NCI-H2107 treated with DMSO at 0.1 percent for 48 hours (cell line): ENCODE data around the gene SOCS7.
A peak's percentile ranks its signal among the peaks of the same experiment; 100 is the strongest.

ENCODE experiments used
- DNase-seq: peaks from one replicate; lab custom pipeline; 2025; ENCODE audit not compliant: unreplicated experiment; lab: John Stamatoyannopoulos, UW

Gene SOCS7

DNA sequence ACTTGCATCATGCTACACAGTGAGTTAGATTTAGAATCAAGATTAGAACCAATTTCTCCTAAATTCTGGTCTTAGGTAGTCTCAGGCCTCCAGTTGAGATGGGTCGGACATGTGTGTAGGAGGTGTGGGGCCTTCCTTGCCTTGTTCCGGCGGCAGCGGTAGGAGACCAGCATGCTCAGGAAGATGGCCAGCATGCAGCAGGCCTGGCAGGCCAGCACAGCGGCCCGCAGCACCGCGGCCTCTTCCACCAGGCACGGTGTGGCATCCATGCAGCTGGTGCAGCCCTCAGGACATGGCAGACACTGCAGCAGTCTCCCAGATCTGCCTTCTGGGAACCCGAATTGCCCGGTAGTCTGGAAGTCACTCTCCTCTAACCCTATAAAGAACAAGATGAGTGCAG is 14.8 kb upstream of the SOCS7 start:
- no peak for DNase-seq

DNA sequence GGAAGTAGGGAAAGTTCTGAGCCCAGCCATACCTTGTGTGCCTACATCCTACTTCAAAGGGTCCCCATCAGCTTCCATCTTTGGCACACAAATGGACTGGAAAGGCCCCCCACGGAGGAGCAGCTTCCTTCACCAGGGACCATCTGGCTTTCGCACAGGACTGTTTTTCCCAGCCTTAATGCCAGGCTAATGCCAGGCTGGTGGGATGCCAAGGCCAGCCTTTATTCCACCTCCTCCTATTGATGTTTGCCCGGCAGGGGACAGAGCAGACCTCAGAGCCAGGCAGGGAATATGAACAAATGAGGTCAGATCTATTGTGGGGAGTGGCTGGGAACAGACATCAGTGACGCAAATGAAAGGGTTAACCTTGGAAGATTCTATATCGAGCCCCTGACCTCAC is 13.6 kb upstream of the SOCS7 start:
- DNase-seq: no peak

DNA sequence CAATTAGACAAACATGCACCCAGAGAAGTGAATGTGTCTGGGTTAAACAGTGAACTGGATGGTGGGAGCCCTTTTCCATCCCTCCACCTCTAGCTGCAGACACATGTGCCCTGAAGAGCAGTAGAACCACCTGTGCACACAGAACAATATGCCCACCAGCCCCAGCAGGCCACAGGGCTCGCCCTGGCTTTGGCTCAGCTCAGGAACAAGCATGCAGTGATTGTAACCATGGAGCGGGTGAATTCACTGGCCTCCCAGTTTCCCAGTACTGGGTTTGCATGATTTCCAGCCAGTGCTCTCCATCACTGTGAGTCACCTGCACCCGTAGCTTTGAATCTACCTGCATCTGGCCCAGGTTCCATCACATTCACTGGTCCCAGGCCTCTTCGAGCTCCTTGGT is 13.1 kb upstream of the SOCS7 start:
- no peak for DNase-seq

DNA sequence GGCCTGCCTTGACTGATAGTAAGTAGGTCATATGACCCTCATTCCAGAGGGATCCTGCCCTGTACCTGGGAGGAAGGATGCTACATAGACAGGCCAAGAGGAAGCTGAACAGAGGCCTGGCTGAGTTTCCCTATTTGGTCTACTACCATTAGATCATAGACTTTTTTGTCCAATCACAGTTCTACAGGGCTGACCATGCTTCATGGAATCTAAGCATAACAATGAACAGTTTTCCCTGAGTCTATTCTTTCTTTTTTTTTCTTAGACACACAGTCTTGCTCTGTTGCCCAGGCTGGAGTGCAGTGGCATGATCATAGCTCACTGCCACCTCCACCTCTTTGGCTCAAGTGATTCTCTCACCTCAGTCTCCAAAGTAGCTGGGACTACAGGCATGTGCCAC is 11.8 kb upstream of the SOCS7 start:
- no peak for DNase-seq

DNA sequence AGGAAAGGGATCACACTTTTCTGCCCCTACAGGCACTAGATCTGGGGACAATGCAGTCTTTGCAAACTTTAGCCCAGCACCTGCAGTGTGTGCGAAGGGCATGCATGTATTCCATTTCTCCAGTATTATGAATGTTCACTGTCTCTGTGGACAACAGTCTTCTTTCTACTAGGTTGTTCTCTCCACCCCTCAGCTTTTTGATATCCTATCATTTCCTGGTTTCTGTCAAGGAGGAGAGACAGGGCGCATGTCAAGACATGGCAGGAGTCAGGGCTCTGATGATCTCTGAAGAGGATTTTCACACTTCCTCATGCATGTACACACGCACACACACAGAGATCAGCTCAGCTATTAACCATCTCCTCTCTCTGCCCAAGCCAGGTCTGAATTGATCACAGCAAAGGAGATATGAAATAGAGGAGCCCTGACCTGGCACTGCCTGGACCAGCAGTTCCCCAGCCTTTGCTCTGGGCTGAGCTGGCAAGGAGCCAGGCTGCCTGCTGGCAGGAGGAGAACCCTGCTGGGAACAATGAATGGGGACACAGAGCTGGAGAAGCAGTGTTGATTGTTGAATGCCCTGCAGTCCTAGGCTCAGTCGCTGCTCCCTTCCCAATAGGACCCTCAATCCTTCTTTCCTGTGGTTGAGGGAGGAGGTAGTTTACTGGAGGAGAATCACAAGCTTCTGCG is 10.5 kb upstream of the SOCS7 start:
- DNase-seq: peak; percentile 92

DNA sequence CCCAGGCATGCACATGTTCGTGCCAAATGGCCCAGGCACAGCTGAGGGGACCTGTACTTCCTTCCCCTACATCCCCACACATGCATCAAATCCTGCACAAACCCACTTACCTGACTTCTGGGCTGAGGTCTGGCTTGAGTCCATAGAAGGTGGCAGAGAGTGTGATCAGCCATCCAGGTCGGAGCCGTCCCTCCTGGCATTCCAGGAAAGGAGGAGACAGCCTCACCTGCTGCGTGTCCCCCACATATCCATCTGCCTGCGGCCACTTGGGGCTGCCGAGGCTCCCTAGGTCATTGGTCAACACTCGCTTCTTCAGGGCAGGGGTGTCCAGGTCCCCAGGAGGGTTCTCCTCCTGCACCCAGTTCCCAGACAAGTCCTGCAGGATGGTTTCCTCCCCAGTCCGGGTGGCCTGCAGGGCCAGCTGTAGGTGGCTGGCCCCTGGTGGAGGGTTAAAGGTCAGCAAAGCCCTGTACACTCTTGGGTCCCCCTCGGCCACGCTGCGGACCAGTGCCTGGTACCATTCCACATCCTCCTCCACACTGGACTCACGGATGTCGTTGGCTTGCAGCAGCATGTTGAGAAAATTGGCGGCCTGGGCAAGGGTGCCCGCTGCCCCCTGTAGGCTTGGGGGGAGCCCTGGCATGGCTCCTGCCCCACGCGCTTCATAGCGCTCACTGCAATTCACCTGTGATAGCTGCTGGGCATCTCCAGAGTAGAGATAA is 8.6 kb upstream of the SOCS7 start:
- DNase-seq: no peak

DNA sequence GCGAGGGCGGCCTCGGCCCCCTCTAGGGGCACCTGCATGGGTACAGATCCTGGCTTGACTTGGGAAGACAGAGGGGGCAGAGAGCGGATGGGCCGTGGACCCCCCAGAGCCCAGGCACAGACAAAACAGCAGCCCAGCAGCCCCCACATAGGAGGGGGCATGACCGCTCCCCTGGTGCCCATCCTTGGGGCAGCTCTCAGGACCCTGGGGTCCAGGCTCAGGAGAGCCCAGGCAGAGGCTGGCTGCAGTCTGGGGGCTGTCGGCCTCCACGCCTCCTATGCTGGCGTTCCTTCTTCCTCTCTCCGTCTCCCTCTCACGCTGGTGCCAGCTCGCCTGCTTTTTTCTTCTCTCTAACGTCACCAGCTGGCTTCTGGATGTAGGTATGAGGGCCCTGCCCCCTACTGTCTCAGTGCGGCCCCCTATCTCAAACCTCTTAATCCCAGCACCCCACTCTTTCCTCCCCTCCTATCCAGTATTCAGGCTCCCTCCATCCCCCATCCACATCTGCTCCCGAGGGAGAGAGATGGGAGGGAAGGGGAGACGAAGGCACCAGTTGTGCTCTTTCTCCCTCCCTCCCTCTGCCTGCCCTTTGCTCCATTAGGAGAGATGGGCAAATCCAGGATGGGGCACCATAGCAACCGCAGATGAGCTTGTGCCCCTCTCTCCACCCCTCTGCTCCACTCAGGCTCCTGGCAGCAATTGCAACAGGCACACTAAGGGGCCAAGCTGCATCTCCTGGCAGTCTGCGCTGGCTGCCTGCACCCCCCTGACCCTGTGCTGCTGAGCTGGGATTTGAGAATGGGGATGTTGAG is 7.8 kb upstream of the SOCS7 start, which contains the start of gene GPR179:
Gene GPR179 (minus strand): TSS at position 349 of the 812 bp plus-strand sequence. CDS start 167 bp downstream, at position 182.
- DNase-seq: no peak

DNA sequence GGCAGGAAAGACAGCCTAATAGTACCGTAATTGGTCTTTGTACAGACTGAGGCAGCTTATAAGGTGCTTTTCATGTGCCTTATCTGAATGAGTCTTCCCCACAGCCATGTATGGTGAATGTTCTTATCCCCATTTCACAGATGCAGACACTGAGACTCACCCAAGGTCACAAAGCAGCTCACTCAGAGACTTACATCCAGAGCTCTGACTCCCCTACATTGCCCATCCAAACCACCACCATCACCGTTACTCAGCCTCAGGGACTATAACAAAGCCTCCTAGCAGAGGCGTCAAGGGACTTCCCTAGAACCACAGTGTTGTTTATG is 7.3 kb upstream of the SOCS7 start:
- no peak for DNase-seq

DNA sequence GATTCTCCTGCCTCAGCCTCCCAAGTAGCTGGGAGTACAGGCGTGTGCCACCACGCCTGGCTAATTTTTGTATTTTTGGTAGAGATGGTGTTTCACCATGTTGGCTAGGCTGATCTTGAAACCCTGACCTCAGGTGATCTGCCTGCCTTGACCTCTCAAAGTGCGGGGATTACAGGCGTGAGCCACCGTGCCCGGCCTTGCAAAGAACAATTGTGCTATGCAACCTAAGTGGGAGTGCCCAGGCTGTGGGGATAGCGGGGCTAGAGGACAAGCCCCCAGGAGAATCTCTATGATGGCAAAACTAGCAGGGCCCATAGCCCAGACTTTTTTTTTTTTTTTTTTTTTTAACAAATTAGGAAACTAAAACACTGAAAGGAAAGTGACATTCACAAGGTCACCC is 5.9 kb upstream of the SOCS7 start:
- no peak for DNase-seq

DNA sequence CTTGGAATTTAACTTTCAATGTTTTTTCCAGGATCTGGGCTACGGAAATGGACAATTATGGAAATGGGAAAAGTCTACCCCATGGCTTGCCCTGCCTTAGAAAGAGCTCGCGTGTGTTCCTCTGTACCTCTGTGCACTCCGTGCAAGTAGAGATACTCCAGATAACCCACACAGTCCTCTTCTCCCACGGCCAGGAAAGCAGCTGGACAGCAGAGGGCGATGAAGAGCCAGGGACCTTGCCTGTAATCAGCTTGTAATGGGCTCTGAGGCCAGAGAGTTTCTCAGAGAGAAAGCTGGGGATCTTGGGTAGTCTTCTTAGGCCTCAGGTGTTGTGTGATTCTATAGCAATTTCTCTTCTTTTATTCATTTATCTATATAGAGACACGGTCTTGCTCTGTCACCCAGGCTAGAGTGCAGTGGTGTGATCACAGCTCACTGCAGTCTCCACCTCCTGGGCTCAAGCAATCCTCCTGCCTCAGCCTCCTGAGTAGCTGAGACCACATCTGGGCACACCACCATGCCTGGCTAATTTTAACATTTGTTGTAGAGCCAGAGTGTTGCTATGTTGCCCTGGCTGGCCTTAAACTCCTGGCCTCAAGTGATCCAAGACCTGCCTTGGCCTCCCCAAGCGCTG is 2.4 kb upstream of the SOCS7 start:
- DNase-seq: peak; percentile 83

DNA sequence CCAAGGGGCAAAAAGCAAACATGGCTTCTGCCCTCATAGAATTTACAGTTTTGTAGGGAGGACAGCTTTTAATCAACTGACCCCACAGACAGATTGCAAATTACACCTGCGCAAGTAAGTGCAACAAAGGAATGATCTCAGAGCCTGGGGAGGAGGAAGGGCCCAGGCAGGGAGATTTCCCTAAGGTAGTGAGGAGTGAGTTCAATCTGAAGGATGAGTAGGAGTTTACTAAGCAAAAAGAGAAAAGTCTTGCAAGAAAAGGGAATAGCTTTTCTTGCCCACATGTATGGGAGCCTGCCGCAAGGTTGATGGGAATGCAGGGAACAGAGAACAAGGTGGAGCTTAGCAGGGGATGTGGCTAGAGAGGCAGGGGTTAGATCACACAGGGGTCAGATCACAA is 1.6 kb upstream of the SOCS7 start:
- DNase-seq: no peak

DNA sequence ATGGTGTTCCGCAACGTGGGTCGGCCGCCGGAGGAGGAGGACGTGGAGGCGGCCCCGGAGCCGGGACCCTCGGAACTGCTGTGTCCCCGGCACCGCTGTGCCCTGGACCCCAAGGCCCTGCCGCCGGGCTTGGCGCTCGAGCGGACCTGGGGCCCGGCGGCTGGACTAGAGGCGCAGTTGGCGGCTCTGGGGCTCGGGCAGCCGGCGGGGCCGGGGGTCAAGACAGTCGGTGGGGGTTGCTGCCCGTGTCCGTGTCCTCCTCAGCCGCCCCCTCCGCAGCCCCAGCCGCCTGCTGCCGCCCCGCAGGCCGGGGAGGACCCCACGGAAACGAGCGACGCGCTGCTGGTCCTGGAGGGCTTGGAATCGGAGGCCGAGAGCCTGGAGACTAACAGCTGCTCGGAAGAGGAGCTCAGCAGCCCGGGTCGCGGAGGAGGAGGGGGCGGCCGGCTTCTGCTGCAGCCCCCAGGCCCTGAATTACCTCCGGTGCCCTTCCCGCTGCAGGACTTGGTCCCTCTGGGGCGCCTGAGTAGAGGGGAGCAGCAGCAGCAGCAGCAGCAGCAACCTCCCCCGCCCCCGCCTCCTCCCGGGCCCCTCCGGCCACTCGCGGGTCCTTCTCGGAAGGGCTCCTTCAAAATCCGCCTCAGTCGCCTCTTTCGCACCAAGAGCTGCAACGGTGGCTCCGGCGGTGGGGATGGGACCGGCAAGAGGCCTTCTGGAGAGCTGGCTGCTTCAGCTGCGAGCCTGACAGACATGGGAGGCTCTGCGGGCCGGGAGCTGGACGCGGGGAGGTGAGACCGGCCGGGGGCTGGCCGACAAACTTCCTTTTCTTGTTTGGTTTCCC is 821 bp downstream of the SOCS7 start:
- no peak for DNase-seq

DNA sequence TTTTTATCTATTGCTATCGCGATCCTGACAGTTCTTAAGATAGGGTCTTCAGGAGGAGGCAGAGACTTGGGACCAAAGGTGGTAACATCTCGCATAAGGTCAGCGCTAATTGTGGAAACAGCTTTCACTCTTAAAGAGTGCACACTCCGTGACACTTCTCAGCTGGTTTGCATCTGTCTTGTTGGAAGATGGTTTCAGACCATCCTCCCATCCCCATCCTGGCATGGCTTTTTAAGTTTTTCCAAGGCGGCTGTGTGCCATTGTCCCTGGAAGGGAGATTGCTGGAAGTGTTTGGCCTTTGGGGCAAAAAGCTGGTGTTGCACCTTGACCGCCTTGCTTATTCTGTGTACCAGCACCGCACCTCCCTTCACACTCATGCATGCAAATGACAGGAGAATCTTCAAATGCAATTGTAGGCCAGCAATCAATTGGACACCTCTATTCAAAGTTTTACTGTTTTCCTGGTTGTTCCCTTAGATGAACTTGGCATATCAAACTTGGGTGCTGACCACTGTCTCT is 1.5 kb downstream of the SOCS7 start:
- no peak for DNase-seq

DNA sequence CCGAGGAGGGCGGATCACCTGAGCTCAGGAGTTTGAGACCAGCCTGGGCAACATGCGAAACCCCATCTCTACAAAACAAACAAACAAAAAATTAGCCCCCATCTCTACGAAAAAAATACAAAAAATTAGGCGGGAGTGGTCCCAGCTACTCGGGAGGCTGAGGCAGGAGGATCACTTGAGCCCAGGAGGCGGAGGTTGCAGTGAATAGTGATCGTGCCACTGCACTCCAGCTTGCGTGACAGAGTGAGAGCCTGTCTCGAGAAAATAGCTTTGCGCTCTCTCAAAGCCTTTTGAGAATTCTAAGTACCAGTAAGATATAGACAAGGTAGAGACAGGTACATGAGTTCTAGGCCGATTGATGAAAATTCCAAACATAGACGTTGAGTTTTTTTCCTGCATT is 2.0 kb downstream of the SOCS7 start:
- no peak for DNase-seq

DNA sequence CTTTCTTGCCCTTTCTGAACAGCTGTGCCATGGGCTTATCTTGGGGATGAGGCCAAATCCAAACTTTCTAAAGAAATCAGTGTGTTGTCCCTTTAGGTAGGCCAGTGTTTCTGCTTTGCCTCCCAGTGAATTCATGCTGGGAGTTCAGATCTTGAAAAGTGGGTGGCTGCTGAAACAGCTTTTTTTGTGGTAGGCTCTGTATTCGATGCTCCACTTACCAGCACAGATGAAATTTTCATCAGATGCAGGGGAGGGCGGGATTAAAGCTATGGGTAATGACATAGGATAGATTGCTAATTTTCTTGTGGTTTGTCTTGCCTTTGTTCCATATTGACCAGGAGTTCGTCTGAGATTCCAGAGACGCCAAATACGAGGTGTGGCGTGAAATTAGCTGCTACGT is 2.8 kb downstream of the SOCS7 start:
- no peak for DNase-seq

DNA sequence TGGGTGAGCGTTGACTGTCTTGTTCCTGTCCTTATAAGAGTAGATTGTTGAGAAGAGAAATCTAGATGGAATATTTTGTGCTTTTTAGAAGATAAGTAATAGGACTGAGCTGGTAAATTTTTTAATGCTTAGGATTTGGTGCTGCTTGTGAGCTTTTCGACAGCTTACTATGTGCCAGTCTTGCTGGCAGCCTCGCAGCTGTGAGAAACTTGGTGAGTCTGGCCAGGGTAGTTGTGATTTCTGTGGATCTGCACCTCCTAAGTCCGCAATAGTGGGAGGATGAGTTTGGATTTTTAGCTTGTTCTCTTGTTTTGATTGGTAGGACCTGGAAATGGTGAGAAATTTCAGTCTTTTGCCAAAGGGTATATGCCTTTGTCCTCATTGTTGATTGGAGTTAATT is 3.6 kb downstream of the SOCS7 start:
- DNase-seq: no peak

DNA sequence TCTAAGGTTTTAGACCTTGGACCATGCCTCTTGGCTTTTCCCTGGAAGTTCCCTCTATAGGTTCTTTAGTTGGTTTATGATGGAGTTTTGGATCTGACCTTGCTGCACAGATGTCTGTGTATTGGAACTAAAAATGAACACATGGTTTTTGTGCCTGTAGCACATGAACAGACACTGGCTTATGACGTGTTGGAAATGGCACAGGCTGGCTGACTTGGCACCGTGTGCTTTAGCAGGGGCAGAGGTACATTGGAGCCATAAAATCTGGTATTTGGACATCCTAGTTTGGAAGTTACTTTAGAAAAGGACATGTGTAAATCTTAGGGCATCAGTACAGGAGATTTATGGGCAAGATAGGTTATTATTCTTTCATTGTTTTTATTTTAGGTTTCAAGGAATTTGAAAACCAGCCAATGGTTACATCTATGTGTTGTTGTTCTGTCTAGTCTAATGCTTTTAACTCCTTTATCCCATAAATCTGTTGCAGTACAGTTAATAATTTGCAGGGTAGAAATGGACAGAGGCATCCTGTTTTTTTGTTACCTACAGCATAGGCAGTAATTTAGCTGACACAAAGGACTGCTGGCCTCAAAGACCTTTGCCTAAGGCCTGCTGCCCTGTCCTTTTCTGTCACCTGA is 6.0 kb downstream of the SOCS7 start:
- DNase-seq: no peak

DNA sequence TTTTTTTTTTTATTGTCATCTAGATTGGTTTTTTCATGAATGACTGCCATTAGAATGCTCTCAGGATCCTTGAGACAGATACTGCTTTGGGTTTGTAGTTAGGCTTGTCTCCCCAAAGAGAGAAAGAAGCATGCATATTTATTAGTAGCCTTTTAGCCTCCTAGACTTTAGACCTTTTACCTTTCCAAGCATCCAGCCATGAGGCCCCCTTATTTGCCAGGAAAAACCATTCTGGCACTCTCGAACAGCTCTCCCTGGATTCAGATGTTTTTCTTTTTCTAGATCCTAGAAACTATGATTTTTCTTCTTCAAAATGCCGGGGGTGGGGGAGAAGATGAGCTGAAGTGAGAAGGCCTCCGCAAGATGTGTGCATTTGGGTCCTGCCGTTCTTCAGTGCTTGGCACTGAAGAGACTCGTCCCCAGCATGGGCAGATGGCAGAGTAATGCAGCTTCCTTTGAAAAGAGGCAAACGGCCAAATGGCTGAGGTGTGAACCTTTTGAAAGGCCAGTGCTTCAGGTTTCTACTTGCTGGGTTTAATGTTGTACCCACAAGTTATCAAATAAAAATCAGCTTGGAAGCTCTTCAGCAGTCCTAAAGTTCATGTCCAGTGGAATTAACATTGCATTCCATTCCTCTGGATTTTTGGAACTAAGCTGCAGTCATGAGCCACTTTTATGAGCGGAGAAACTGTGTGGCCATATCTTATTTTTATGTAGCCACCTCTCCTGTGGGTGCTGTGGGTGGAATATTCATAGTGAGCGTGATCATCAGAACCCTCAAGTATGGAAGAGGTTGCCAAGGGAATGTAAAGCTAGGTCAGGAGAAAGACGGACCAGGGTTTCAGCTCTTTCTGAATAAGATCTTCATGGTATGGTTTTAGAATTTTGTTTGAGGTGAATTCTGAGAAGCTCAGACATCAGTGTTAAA is 7.2 kb downstream of the SOCS7 start:
- no peak for DNase-seq
